Embryonic facial prominence (tissue), 1 donor: ENCODE results near the gene TMEM183A.

Experiments
- DNase-seq: peaks from one replicate; pipeline ENCODE4 v3.0.0-alpha.2; 2016; ENCODE audit errors: extremely low spot score

TMEM183A gene

GRCh38 chr1:203028784-203029553 lies 21.8 kb downstream of the TMEM183A start:
- no peak for DNase-seq

GRCh38 chr1:203031467-203031866 lies 24.3 kb downstream of the TMEM183A start:
- no peak for DNase-seq

GRCh38 chr1:203033287-203033686 lies 26.1 kb downstream of the TMEM183A start:
- DNase-seq = no peak

GRCh38 chr1:203033917-203034316 lies 26.7 kb downstream of the TMEM183A start:
- DNase-seq = no peak

GRCh38 chr1:203034422-203035110 lies 27.4 kb downstream of the TMEM183A start:
- DNase-seq = no peak

GRCh38 chr1:203035111-203036000 lies 28.2 kb downstream of the TMEM183A start:
- no peak for DNase-seq

GRCh38 chr1:203036135-203036534 lies 29.0 kb downstream of the TMEM183A start:
- DNase-seq = no peak

- DNase-seq = no peak
Measured at GRCh38 chr1:203036537-203036936, 29.4 kb downstream of the TMEM183A start.

GRCh38 chr1:203037509-203038190 lies 30.5 kb downstream of the TMEM183A start:
- no peak for DNase-seq

GRCh38 chr1:203038217-203038741 lies 31.1 kb downstream of the TMEM183A start:
- DNase-seq = no peak

GRCh38 chr1:203038891-203039608 lies 31.9 kb downstream of the TMEM183A start:
- DNase-seq = peak; percentile 56

- no peak for DNase-seq
Measured at GRCh38 chr1:203039609-203040512, 32.7 kb downstream of the TMEM183A start.

GRCh38 chr1:203040513-203041275 lies 33.5 kb downstream of the TMEM183A start:
- DNase-seq = no peak

- no peak for DNase-seq
Measured at GRCh38 chr1:203041351-203041932, 34.3 kb downstream of the TMEM183A start.

- no peak for DNase-seq
Measured at GRCh38 chr1:203043830-203044545, 36.8 kb downstream of the TMEM183A start.

GRCh38 chr1:203044546-203045250 lies 37.5 kb downstream of the TMEM183A start:
- DNase-seq = no peak

- no peak for DNase-seq
Measured at GRCh38 chr1:203045336-203045735, 38.2 kb downstream of the TMEM183A start.
